Smooth muscle cell (in vitro differentiated cells): ENCODE results near the gene THSD7A. TPM values are rescaled to one million over a fixed set of nuclear protein-coding genes. Genes with fewer than 3 reads are reported as not detected.

Experiments
- DNase-seq: peaks from one replicate; lab custom pipeline; 2025; ENCODE audit not compliant: unreplicated experiment; lab: John Stamatoyannopoulos, UW
- H2AFZ ChIP-seq: fragments of 200-600 bp; sonication (generic); 2 replicates; pipeline ENCODE4 v1.6.0; 2016; ENCODE audit warnings: antibody characterized with exemption, low read depth, mild to moderate bottlenecking
- H3F3A ChIP-seq: fragments of 200-600 bp; sonication (generic); 2 replicates; pipeline ENCODE4 v1.6.0; 2017; ENCODE audit warnings: antibody characterized with exemption, low read depth
- H3K27ac ChIP-seq: fragments of 200-600 bp; sonication (generic); 2 replicates; pipeline ENCODE4 v1.5.1; 2016; ENCODE audit warnings: low read depth, mild to moderate bottlenecking
- H3K27me3 ChIP-seq: fragments of 200-600 bp; sonication (generic); 2 replicates; pipeline ENCODE4 v1.6.1; 2016; ENCODE audit warnings: low read depth, mild to moderate bottlenecking
- H3K36me3 ChIP-seq: fragments of 200-600 bp; sonication (generic); 2 replicates; pipeline ENCODE4 v1.5.1; 2016; ENCODE audit warnings: low read depth
- H3K4me1 ChIP-seq: fragments of 200-600 bp; sonication (generic); 2 replicates; pipeline ENCODE4 v1.5.1; 2016; ENCODE audit warnings: low read depth
- H3K4me2 ChIP-seq: fragments of 200-600 bp; sonication (generic); 2 replicates; pipeline ENCODE4 v1.6.0; 2016; ENCODE audit warnings: mild to moderate bottlenecking
- H3K4me3 ChIP-seq: fragments of 200-600 bp; sonication (generic); 2 replicates; pipeline ENCODE4 v1.5.1; 2016; ENCODE audit warnings: mild to moderate bottlenecking
- H3K79me2 ChIP-seq: fragments of 200-600 bp; sonication (generic); 2 replicates; pipeline ENCODE4 v1.6.0; 2016; ENCODE audit warnings: low read depth, mild to moderate bottlenecking
- H3K9ac ChIP-seq: fragments of 200-600 bp; sonication (generic); 2 replicates; pipeline ENCODE4 v1.6.0; 2016; ENCODE audit warnings: low read depth
- H3K9me3 ChIP-seq: fragments of 200-600 bp; sonication (generic); replicated peaks from 2 replicates; pipeline ENCODE4 v1.5.1; 2016; ENCODE audit warnings: low read depth
- H4K20me1 ChIP-seq: fragments of 200-600 bp; sonication (generic); 2 replicates; pipeline ENCODE4 v1.6.0; 2016; ENCODE audit warnings: low read depth
- CTCF ChIP-seq: fragments of 200-600 bp; sonication (generic); IDR thresholded peaks from 2 replicates; pipeline ENCODE4 v1.5.1; 2017; ENCODE audit warnings: borderline replicate concordance, mild to moderate bottlenecking, antibody characterized with exemption; ENCODE audit not compliant: insufficient read depth, poor library complexity, severe bottlenecking
- WGBS: methylation state at CpG from one replicate; pipeline ENCODE4 v1.1.7; 2016; ENCODE audit warnings: low lambda C conversion rate; 5-methylcytosine and 5-hydroxymethylcytosine counted together
- polyA plus RNA-seq: library from polyadenylated mRNA; unstranded; fragments of >200 nt; fragmentation: Nextera tagmentation; extraction: Ambion mirVana; gene quantifications from 2 replicates; pipeline ENCODE4 v1.2.1, GENCODE V29; 2016
- total RNA-seq: library from RNA; depleted of rRNA; stranded (reverse); fragments of >200 nt; gene quantifications from 2 replicates; pipeline ENCODE4 v1.2.3, GENCODE V29; 2014

THSD7A gene
- total and polyA plus RNA-seq, 2 experiments from 2014 or later = 1.7 to 2.7 TPM

GRCh38 chr7:11742496-11742895 lies 89.5 kb downstream of the THSD7A start:
- Histone ChIP-seq H3K9ac (no peak overlapping the region), H3K27me3 (no peaks in the 10 kb centered on the region), H4K20me1 (no peaks in the 10 kb centered on the region), H3K4me3 (no peak overlapping the region), H3K36me3 (no peaks in the 10 kb centered on the region), H3K4me1 (no peaks in the 10 kb centered on the region), H3F3A (no peaks in the 10 kb centered on the region), H3K9me3 (no peaks in the 10 kb centered on the region), H3K4me2 (no peak overlapping the region), H3K27ac (no peak overlapping the region), H2AFZ (no peak overlapping the region), H3K79me2 (no peaks in the 10 kb centered on the region)
- TF ChIP-seq CTCF = no peak
- no peak for DNase-seq
- WGBS = 62% methylated on average over 1 of the region's 1 CpG

- Histone ChIP-seq H3K79me2 (no peaks in the 10 kb centered on the region), H3F3A (no peaks in the 10 kb centered on the region), H4K20me1 (no peaks in the 10 kb centered on the region), H3K4me1 (no peaks in the 10 kb centered on the region), H3K27me3 (no peaks in the 10 kb centered on the region), H3K4me2 (no peak overlapping the region), H3K4me3 (no peak overlapping the region), H3K36me3 (no peaks in the 10 kb centered on the region), H3K27ac (no peak overlapping the region), H3K9me3 (no peaks in the 10 kb centered on the region), H2AFZ (no peak overlapping the region), H3K9ac (no peak overlapping the region)
- DNase-seq = no peak
- TF ChIP-seq CTCF = no peak
Observed at GRCh38 chr7:11737723-11738122, 94.3 kb downstream of the THSD7A start.

- Histone ChIP-seq H3K9ac (no peak overlapping the region), H3K9me3 (no peaks in the 10 kb centered on the region), H3K36me3 (no peaks in the 10 kb centered on the region), H3K27ac (no peak overlapping the region), H3K4me3 (no peak overlapping the region), H3K4me1 (no peaks in the 10 kb centered on the region), H3K4me2 (no peak overlapping the region), H3F3A (no peaks in the 10 kb centered on the region), H3K79me2 (no peaks in the 10 kb centered on the region), H2AFZ (no peak overlapping the region), H3K27me3 (no peaks in the 10 kb centered on the region), H4K20me1 (no peaks in the 10 kb centered on the region)
- WGBS = 88% methylated on average over 4 of the region's 4 CpGs
- DNase-seq = no peak
- TF ChIP-seq CTCF = no peak
Observed at GRCh38 chr7:11732207-11732606, 99.8 kb downstream of the THSD7A start.

GRCh38 chr7:11730725-11731124 lies 101.3 kb downstream of the THSD7A start:
- WGBS = 97% methylated on average over 1 of the region's 1 CpG
- no peak overlapping the region for H3K9ac ChIP-seq
- no peak for TF ChIP-seq CTCF

More at GRCh38 chr7:11730725-11731124, 101.3 kb downstream of the THSD7A start:
- Histone ChIP-seq H3K4me2 (no peak overlapping the region), H3K36me3 (no peaks in the 10 kb centered on the region), H3K4me1 (no peaks in the 10 kb centered on the region), H3F3A (no peaks in the 10 kb centered on the region), H3K27ac (no peak overlapping the region), H2AFZ (no peak overlapping the region), H3K9me3 (no peaks in the 10 kb centered on the region), H3K4me3 (no peak overlapping the region), H3K79me2 (no peaks in the 10 kb centered on the region), H3K27me3 (no peaks in the 10 kb centered on the region), H4K20me1 (no peaks in the 10 kb centered on the region)
- no peak for DNase-seq
